Left lung (tissue), 10 donors: ENCODE results near the gene RAB20. TPM values are rescaled to one million over a fixed set of nuclear protein-coding genes. Genes with fewer than 3 reads are reported as not detected.

Source experiments
- ATAC-seq: fragments of 200-7000 bp; cut with Tn5 transposase; one replicate; pipeline ENCODE4 v1.9.1; 2020; ENCODE audit warnings: moderate library complexity
- DNase-seq, 4 donors: peaks; one replicate each; pipeline ENCODE4 v3.0.0-alpha.2; 2013 to 2020
- H3K27ac ChIP-seq, 2 donors: fragments of 200-600 bp; sonication (generic) in 1 of 2; one replicate each; pipeline versions ENCODE4 v1.5.0 to v1.8.0; 2020 to 2021
- H3K27me3 ChIP-seq, 2 donors: fragments of 200-600 bp; sonication (generic) in 1 of 2; one replicate each; pipeline versions ENCODE4 v1.5.0 to v1.8.0; 2020 to 2021
- H3K36me3 ChIP-seq, 2 donors: fragments of 200-600 bp; sonication (generic) in 1 of 2; one replicate each; pipeline versions ENCODE4 v1.5.0 to v1.8.0; 2020 to 2021
- H3K4me1 ChIP-seq, 2 donors: fragments of 200-600 bp; one replicate each; pipeline ENCODE4 v1.8.0; 2021
- H3K4me3 ChIP-seq, 2 donors: fragments of 200-600 bp; sonication (generic) in 1 of 2; one replicate each; pipeline versions ENCODE4 v1.5.0 to v1.8.0; 2020 to 2021; ENCODE audit warnings: mild to moderate bottlenecking in 1 of 2
- H3K9me3 ChIP-seq, 2 donors: fragments of 200-600 bp; sonication (generic) in 1 of 2; one replicate each; pipeline versions ENCODE4 v1.5.0 to v1.8.0; 2020 to 2021
- intact Hi-C, 2 donors: fragments of 100-400 bp; cut with DNase I; formaldehyde crosslinking; loops; one replicate each; pipeline versions ENCODE4 v1.11.2 to v1.14.2; 2022
- polyA plus RNA-seq, 6 donors: library from polyadenylated mRNA; unstranded; fragments of 120-200 nt; gene quantifications; one replicate each; pipeline ENCODE4 v1.2.1, GENCODE V29; 2013; ENCODE audit not compliant: insufficient read length in 6 of 6
- total RNA-seq, 2 donors: library from RNA; stranded (reverse); fragmentation: NEBNext Ultra II Directional; extraction: Animal tissue kit (Norgen Biotek cat#: 25700); gene quantifications; one replicate each; pipeline ENCODE4 v1.2.1, GENCODE V29; 2021
- TF ChIP-seq, protein P1 (sequence below), 2 donors: fragments of 200-600 bp; sonication (generic) in 1 of 2; IDR thresholded peaks; one replicate each; pipeline versions ENCODE4 v1.5.0 to v1.8.0; 2021; ENCODE audit warnings: antibody characterized with exemption in 2 of 2
- donor health status: DM: no; HTN: yes; CAD: no.
- donor health status: DM: no; HTN: no; CAD: no.

The RAB20 gene
- total and polyA plus RNA-seq, 8 donors = 20.1 to 42.4 (median 21.3) TPM

DNA sequence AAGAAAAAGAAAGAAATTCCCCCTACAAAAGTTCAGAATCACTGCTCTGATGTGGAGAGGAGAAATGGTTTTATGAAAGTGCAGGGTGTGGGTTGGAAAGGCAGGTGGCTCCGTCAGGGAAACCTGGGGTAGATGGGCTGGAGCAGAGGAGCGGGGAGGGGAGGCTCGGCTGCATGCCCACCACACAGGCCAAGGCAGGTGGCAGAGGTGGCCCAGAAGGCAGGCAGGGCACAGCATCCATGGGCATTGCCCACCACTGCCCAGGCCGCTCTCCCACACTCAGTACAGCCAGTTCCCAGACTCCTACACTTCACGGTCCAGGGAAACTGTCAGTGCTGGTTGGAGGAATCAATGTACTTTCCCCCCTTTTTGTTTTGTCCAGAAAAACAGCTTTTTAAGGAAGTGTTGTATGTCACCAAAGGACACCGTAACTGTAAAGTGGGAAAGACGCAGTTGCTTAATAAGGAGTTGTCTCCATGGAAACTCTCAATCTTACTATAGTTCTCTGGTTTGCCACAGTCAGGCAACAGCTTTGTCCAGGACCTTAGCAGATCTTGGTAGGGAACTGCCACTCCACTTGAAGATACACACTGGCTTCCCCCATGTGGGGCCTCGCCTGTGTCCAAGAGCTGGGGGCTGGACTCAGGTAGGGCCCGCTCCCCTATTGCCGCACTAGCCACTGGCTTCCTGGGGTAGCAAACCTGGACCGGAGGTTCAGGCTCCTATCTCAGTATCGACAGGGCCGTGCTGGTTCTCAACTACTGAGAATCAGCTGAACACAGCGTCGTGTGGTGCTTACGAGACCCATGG lies 82.9 kb downstream of the RAB20 start:
- H3K4me3 ChIP-seq = no peak overlapping the region
- H3K36me3 ChIP-seq = peaks cover 0 to 63% of the 10 kb centered on the region in 2 donors
- no peak overlapping the region for H3K27ac ChIP-seq
- ATAC-seq (no peak), DNase-seq (no peak)
- intact Hi-C loops = no loop called here
- H3K4me1 ChIP-seq = no peaks in the 10 kb centered on the region
- H3K9me3 ChIP-seq = no peaks in the 10 kb centered on the region
- H3K27me3 ChIP-seq = no peaks in the 10 kb centered on the region
- TF ChIP-seq, protein P1, sequence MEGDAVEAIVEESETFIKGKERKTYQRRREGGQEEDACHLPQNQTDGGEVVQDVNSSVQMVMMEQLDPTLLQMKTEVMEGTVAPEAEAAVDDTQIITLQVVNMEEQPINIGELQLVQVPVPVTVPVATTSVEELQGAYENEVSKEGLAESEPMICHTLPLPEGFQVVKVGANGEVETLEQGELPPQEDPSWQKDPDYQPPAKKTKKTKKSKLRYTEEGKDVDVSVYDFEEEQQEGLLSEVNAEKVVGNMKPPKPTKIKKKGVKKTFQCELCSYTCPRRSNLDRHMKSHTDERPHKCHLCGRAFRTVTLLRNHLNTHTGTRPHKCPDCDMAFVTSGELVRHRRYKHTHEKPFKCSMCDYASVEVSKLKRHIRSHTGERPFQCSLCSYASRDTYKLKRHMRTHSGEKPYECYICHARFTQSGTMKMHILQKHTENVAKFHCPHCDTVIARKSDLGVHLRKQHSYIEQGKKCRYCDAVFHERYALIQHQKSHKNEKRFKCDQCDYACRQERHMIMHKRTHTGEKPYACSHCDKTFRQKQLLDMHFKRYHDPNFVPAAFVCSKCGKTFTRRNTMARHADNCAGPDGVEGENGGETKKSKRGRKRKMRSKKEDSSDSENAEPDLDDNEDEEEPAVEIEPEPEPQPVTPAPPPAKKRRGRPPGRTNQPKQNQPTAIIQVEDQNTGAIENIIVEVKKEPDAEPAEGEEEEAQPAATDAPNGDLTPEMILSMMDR (IDR thresholded peaks at IDR 0.05) = no peak

DNA sequence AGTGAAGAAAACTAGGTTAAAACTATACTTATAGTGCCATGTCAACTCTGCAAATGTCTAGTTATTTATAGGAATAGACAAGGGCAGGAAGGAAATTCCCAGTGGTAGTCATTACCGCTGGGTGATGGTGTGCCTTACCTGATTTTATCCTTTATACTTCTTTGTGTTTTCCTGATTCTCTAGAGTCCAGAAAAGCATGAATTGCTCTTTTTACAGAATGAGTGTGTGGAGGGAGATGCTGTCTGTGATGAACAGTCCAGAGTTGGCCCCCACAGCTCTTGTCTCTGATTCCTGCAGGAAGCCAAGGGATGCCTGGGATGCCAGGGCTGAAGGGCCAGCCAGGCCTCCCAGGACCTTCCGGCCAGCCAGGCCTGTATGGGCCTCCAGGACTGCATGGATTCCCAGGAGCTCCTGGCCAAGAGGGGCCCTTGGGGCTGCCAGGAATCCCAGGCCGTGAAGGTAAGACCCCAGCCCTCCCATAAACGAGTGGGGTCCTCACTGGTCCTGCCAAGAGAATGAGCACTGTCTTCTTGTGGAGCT lies 83.7 kb downstream of the RAB20 start:
- DNase-seq (no peak), ATAC-seq (no peak)
- Histone ChIP-seq H3K4me3 (no peak overlapping the region), H3K27me3 (no peaks in the 10 kb centered on the region), H3K9me3 (no peaks in the 10 kb centered on the region), H3K4me1 (no peaks in the 10 kb centered on the region), H3K27ac (no peak overlapping the region), H3K36me3 (peaks cover 0 to 63% of the 10 kb centered on the region in 2 donors)
- TF ChIP-seq, protein P1 (IDR thresholded peaks at IDR 0.05) = no peak
- intact Hi-C loops = no loop called here

DNA sequence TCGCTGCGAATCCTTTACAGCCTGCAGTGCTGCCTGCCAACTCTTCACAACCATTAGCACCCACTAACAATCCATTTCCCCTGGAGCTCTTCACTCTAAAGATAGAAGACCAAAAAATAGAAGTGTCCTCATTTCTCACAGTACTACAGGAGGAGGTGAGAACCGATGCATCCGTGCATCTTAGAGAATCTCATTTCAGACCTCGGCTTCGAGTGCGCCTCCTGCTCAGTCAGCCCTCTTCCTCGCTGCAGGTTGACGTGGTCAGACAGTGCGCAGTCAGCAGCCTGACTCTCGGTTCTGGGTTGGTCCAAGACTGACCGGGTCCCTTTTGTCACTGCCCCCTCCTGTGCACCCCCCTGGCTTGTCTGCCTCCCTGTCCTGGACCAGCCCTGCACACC lies 85.3 kb downstream of the RAB20 start:
- TF ChIP-seq, protein P1 (IDR thresholded peaks at IDR 0.05) = no peak
- H3K36me3 ChIP-seq = peaks cover 0 to 63% of the 10 kb centered on the region in 2 donors
- DNase-seq = no peak

DNA sequence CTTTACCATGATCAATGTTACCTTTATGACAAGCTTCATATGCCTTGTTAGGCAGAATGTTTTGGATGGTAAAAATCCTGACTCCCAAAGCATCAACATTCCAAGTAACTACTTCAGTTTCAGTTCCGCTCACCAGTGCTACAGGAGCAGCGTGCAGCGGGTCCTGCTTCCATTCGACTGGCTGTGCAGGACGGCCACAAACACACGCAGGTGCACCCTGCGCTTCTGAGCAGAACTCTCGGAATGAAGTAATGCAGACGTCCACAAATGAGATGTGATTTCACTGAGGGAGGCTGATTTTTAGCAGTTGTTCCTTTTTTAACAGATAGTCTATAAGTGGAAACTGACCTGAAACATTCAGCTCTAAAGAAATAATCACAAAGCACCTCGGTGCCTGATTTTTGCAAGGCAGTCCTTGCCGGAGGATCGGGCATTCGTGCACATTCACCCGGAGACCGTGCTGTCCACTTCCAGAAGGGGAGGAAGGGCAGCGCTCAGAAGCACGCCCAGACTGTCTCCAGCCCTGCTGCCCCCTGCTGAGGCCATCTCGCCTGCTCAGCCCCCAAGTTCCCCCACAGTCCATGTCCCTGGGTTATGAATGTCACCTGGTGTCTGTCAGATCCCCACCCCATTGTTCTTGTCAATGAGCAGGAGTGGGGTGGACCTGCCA lies 85.8 kb downstream of the RAB20 start:
- ATAC-seq (peak; percentile 58), DNase-seq (no peak)
- peaks cover 0 to 17% of the 10 kb centered on the region in 2 donors for H3K4me1 ChIP-seq
- no peaks in the 10 kb centered on the region for H3K9me3 ChIP-seq
- H3K36me3 ChIP-seq = peaks cover 0 to 68% of the 10 kb centered on the region in 2 donors
- TF ChIP-seq, protein P1 (IDR thresholded peaks at IDR 0.05) = no peak
- H3K27ac ChIP-seq = no peak overlapping the region
- intact Hi-C loops = no loop called here
- H3K27me3 ChIP-seq = no peaks in the 10 kb centered on the region
- no peak overlapping the region for H3K4me3 ChIP-seq

More for the DNA sequence above, 85.3 kb downstream of the RAB20 start:
- H3K4me3 ChIP-seq = no peak overlapping the region
- no peaks in the 10 kb centered on the region for H3K27me3 ChIP-seq
- H3K4me1 ChIP-seq = peaks cover 0 to 12% of the 10 kb centered on the region in 2 donors
- no peaks in the 10 kb centered on the region for H3K9me3 ChIP-seq
- H3K27ac ChIP-seq = no peak overlapping the region
- ATAC-seq = no peak
- intact Hi-C loops = no loop called here

DNA sequence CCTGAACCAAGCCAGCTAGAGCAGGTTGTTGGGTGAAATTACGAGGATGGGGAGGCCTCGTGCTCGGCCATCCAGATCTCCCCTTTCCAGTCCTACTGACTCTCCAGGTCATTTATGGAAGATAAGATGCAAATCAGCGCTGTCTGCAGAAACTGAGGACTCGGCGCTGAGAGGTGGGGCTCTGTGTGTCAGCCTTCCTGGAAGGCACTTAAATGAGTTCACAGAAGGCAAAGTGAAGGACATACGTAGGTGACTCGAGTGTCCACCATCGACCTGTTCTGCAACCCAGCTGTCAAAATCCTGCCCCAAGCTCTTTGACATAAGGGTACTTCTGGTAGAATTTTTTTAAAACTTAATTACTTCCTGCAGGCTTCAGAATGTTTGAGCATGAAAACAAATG lies 86.4 kb downstream of the RAB20 start:
- Histone ChIP-seq H3K4me1 (peaks cover 0 to 23% of the 10 kb centered on the region in 2 donors), H3K27ac (no peak overlapping the region), H3K4me3 (no peak overlapping the region), H3K9me3 (no peaks in the 10 kb centered on the region), H3K27me3 (no peaks in the 10 kb centered on the region), H3K36me3 (peaks cover 0 to 68% of the 10 kb centered on the region in 2 donors)
- TF ChIP-seq, protein P1 (IDR thresholded peaks at IDR 0.05) = no peak
- intact Hi-C loops = no loop called here
- DNase-seq (peak in 2 of 4 donors; percentile 42 to 61), ATAC-seq (peak; percentile 76)
